Fibroblast of lung (primary cell): Measurements from ENCODE around the gene TMEM9. TPM values are rescaled to one million over a fixed set of nuclear protein-coding genes. Genes with fewer than 3 reads are reported as not detected.

ENCODE experiments used
- DNase-seq, 2 donors: peaks; one replicate each; pipeline versions ENCODE4 v3.0.0 to v3.0.0-alpha.2; 2010; ENCODE audit warnings: low read depth in 2 of 2
- H2AFZ ChIP-seq: 2 replicates; pipeline ENCODE4 v1.5.1; 2012; ENCODE audit warnings: low read length, control low read depth, inconsistent platforms
- H3K27ac ChIP-seq: 2 replicates; pipeline ENCODE4 v1.5.1; 2011; ENCODE audit warnings: low read length, control low read depth; ENCODE audit not compliant: insufficient read depth
- H3K27me3 ChIP-seq: 2 replicates; pipeline ENCODE4 v1.5.1; 2011; ENCODE audit warnings: mild to moderate bottlenecking, low read length; ENCODE audit not compliant: control insufficient read depth, insufficient read depth
- H3K36me3 ChIP-seq: 2 replicates; pipeline ENCODE4 v1.5.1; 2011; ENCODE audit warnings: low read length; ENCODE audit not compliant: control insufficient read depth, insufficient read depth
- H3K4me1 ChIP-seq: 2 replicates; pipeline ENCODE4 v1.5.1; 2011; ENCODE audit warnings: low read length; ENCODE audit not compliant: control insufficient read depth, insufficient read depth; ENCODE audit errors: extremely low read depth
- H3K4me2 ChIP-seq: 2 replicates; pipeline ENCODE4 v1.5.1; 2011; ENCODE audit warnings: low read length, control low read depth; ENCODE audit not compliant: insufficient read depth; ENCODE audit errors: extremely low read depth
- H3K4me3 ChIP-seq, 4 experiments: fragments of 200-600 bp in 1 of 4; sonication (generic) in 1 of 4; replicated peaks in 1 of 4; 2 replicates each; pipeline ENCODE4 v1.5.1; 2011 to 2016; ENCODE audit warnings: low read length in 4 of 4, low read depth in 3 of 4, mild to moderate bottlenecking in 3 of 4, control low read depth in 2 of 4, inconsistent platforms in 1 of 4, mixed read lengths in 1 of 4; ENCODE audit not compliant: insufficient read depth in 1 of 4; ENCODE audit errors: control extremely low read depth in 1 of 4
- H3K79me2 ChIP-seq: 2 replicates; pipeline ENCODE4 v1.5.1; 2012; ENCODE audit warnings: mild to moderate bottlenecking, low read length, inconsistent platforms; ENCODE audit not compliant: control insufficient read depth, insufficient read depth
- H3K9ac ChIP-seq: 2 replicates; pipeline ENCODE4 v1.5.1; 2011; ENCODE audit warnings: mild to moderate bottlenecking, low read length, control low read depth; ENCODE audit not compliant: insufficient read depth
- H3K9me3 ChIP-seq: 2 replicates; pipeline ENCODE4 v1.5.1; 2012; ENCODE audit warnings: low read depth, low read length; ENCODE audit not compliant: control insufficient read depth, insufficient read depth
- H4K20me1 ChIP-seq: 2 replicates; pipeline ENCODE4 v1.5.1; 2011; ENCODE audit warnings: low read length; ENCODE audit not compliant: control insufficient read depth, insufficient read depth; ENCODE audit errors: extremely low read depth
- EZH2 ChIP-seq: IDR thresholded peaks from 2 replicates; pipeline ENCODE4 v1.5.1; 2012; ENCODE audit warnings: low read length, control low read depth, mild to moderate bottlenecking; ENCODE audit errors: missing control alignments
- polyA plus RNA-seq, 2 donors: library from polyadenylated mRNA; depleted of rRNA in 1 of 2; stranded (reverse) in 1 of 2; unstranded in 1 of 2; fragments of >200 nt; gene quantifications; 2 replicates each; pipeline ENCODE4 v1.2.1, GENCODE V29; 2011 to 2012; ENCODE audit warnings: missing spikeins in 1 of 2
- total RNA-seq: library from RNA; depleted of rRNA; stranded (reverse); fragments of >200 nt; gene quantifications from 2 replicates; pipeline ENCODE4 v1.2.1, GENCODE V29; 2014
- TF ChIP-seq, protein P1 (sequence below), 2 donors: IDR thresholded peaks in 1 of 2; conservative IDR thresholded peaks in 1 of 2; 1 replicate in 1 of 2; 2 replicates in 1 of 2; pipeline ENCODE4 v1.5.1; 2011 to 2012; ENCODE audit warnings: low read length in 2 of 2, control low read depth in 1 of 2, inconsistent platforms in 1 of 2, low read depth in 1 of 2, mild to moderate bottlenecking in 1 of 2

TMEM9 gene
- total and polyA plus RNA-seq, 2 donors (not counting 1 experiment from before 2014, with no cell fraction given): 58.2 to 91.0 TPM

DNA sequence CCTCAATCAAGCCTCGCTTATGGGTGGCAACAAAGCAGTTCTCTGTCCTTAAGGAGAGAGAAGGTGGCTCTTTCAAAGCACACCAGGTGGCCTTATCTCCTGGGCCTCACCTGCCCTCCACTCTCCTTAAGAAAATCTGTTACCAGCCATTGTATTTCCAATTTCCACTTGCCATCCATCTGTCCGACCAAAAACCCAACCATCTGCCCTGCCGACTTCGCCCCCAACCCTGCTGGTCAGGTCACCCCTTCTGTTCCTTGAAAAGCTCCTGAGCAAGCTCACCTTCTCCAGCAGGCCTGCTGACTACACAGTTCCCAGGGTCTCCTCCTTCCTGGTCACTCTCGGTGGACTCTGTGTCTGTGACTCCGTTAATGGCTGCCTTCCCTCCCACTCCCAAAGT lies 35.7 kb upstream of the TMEM9 start:
- Histone ChIP-seq H3K4me1 (peaks cover 15% of the 10 kb centered on the region), H3K4me2 (no peak overlapping the region), H3K4me3 (no peak overlapping the region), H3K27me3 (no peaks in the 10 kb centered on the region), H4K20me1 (no peaks in the 10 kb centered on the region), H3K36me3 (no peaks in the 10 kb centered on the region), H2AFZ (no peak overlapping the region), H3K27ac (no peak overlapping the region), H3K9me3 (no peaks in the 10 kb centered on the region), H3K9ac (no peak overlapping the region), H3K79me2 (no peaks in the 10 kb centered on the region)
- no peak for TF ChIP-seq EZH2
- TF ChIP-seq, protein P1, sequence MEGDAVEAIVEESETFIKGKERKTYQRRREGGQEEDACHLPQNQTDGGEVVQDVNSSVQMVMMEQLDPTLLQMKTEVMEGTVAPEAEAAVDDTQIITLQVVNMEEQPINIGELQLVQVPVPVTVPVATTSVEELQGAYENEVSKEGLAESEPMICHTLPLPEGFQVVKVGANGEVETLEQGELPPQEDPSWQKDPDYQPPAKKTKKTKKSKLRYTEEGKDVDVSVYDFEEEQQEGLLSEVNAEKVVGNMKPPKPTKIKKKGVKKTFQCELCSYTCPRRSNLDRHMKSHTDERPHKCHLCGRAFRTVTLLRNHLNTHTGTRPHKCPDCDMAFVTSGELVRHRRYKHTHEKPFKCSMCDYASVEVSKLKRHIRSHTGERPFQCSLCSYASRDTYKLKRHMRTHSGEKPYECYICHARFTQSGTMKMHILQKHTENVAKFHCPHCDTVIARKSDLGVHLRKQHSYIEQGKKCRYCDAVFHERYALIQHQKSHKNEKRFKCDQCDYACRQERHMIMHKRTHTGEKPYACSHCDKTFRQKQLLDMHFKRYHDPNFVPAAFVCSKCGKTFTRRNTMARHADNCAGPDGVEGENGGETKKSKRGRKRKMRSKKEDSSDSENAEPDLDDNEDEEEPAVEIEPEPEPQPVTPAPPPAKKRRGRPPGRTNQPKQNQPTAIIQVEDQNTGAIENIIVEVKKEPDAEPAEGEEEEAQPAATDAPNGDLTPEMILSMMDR (conservative IDR thresholded peaks at IDR 0.05 in 1 of 2, IDR thresholded peaks at IDR 0.05 in 1 of 2; ENCODE audit: low read depth in 1 of 2, low read length in 2 of 2): no peak
- no peak for DNase-seq

DNA sequence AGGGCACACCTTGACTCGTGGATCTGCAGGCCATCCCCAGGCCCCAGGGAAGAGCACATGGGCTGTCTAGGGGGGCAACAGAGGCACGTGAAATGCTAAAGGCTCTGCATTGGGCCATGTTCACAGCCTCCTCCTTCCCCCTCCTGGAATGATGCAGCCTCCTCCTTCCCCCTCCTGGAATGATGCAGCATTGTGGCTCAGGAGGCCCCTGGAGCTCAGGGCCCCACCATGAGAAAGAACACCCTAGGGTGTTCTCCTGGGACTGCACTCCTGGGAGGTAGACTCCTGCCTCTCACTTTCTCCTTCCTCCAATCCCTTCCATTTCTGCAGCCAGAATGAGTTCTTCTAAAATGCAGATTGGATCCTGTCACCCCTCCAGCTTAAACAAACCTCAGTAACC lies 34.8 kb upstream of the TMEM9 start:
- no peaks in the 10 kb centered on the region for H3K36me3 ChIP-seq
- no peak overlapping the region for H3K9ac ChIP-seq
- H3K9me3 ChIP-seq: no peaks in the 10 kb centered on the region
- no peaks in the 10 kb centered on the region for H3K79me2 ChIP-seq
- H2AFZ ChIP-seq: no peak overlapping the region
- H3K27me3 ChIP-seq: no peaks in the 10 kb centered on the region
- peaks cover 16% of the 10 kb centered on the region for H3K4me1 ChIP-seq
- H4K20me1 ChIP-seq: no peaks in the 10 kb centered on the region
- H3K27ac ChIP-seq: no peak overlapping the region
- no peak for TF ChIP-seq EZH2
- TF ChIP-seq, protein P1 (conservative IDR thresholded peaks at IDR 0.05 in 1 of 2, IDR thresholded peaks at IDR 0.05 in 1 of 2; ENCODE audit: low read depth in 1 of 2, low read length in 2 of 2): no peak
- DNase-seq: no peak
- no peak overlapping the region for H3K4me2 ChIP-seq
- H3K4me3 ChIP-seq: no peak overlapping the region

DNA sequence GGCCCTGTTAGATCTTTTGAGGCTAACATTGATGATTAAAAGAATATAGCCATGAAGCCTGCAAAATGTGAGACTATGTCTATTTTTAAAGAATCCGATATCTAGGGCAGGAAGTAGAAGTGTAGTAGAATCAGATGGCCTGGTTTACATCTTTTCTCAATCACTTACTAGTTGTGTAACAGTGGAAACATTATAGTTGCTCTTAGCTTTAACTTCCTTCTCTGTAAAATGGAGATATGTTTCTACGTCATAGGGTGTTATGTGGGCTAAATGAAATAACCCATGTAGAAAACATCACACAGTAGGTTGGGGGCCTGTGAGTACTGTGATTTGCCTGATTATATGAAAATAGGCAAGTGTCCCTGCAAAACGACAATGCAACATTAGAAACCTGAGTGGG lies 31.9 kb upstream of the TMEM9 start:
- no peak overlapping the region for H2AFZ ChIP-seq
- H3K4me2 ChIP-seq: no peak overlapping the region
- no peaks in the 10 kb centered on the region for H3K9me3 ChIP-seq
- peaks cover 5% of the 10 kb centered on the region for H3K4me1 ChIP-seq
- DNase-seq: no peak
- H3K9ac ChIP-seq: no peak overlapping the region
- no peaks in the 10 kb centered on the region for H3K79me2 ChIP-seq
- no peaks in the 10 kb centered on the region for H3K36me3 ChIP-seq
- no peak overlapping the region for H3K27ac ChIP-seq
- H3K4me3 ChIP-seq: no peak overlapping the region
- no peaks in the 10 kb centered on the region for H3K27me3 ChIP-seq
- H4K20me1 ChIP-seq: no peaks in the 10 kb centered on the region
- no peak for TF ChIP-seq EZH2
- TF ChIP-seq, protein P1 (conservative IDR thresholded peaks at IDR 0.05 in 1 of 2, IDR thresholded peaks at IDR 0.05 in 1 of 2; ENCODE audit: low read depth in 1 of 2, low read length in 2 of 2): no peak
